GM18517 (cell line): Measurements from ENCODE around the gene ST3GAL6.

Experiments
- ATAC-seq: cut with Tn5 transposase; IDR thresholded peaks from one replicate; pipeline ENCODE4 v1.9.1; 2021; ENCODE audit warnings: mild to moderate bottlenecking, moderate library complexity; ENCODE audit not compliant: unreplicated experiment

ST3GAL6 gene

GRCh38 chr3:98843266-98843959 lies 80.3 kb downstream of the ST3GAL6 start:
- ATAC-seq, result no peak
